Testis (tissue), 3 donors: ENCODE measurements around the gene GRK5. TPM values are rescaled to one million over a fixed set of nuclear protein-coding genes. Genes with fewer than 3 reads are reported as not detected.

Experiments
- DNase-seq: peaks from one replicate; pipeline ENCODE4 v3.0.0-alpha.2; 2019
- H3K27ac ChIP-seq, 2 donors: fragments of 200-600 bp; sonication (generic); one replicate each; pipeline ENCODE4 v1.5.1; 2019
- H3K27me3 ChIP-seq: fragments of 200-600 bp; sonication (generic); one replicate; pipeline ENCODE4 v1.5.1; 2019
- H3K36me3 ChIP-seq: fragments of 200-600 bp; sonication (generic); one replicate; pipeline ENCODE4 v1.5.1; 2017; ENCODE audit warnings: low read depth; ENCODE audit errors: missing control alignments
- H3K4me1 ChIP-seq: fragments of 200-600 bp; sonication (generic); one replicate; pipeline ENCODE4 v1.5.1; 2019
- H3K4me3 ChIP-seq, 2 donors: fragments of 200-600 bp; sonication (generic); one replicate each; pipeline ENCODE4 v1.5.1; 2017 to 2019
- H3K9me3 ChIP-seq: fragments of 200-600 bp; sonication (generic); one replicate; pipeline ENCODE4 v1.5.1; 2017
- POLR2A ChIP-seq: fragments of 450-650 bp; IDR thresholded peaks from one replicate; pipeline ENCODE4 v1.6.1; 2017; ENCODE audit warnings: antibody characterized with exemption, mild to moderate bottlenecking, moderate library complexity
- WGBS, 2 donors: methylation state at CpG; one replicate each; pipeline ENCODE4 v1.1.5; 2018; 5-methylcytosine and 5-hydroxymethylcytosine counted together
- intact Hi-C: fragments of 100-400 bp; cut with DNase I; formaldehyde crosslinking; loops from one replicate; pipeline ENCODE4 v1.15.1; 2023; ENCODE audit warnings: low total_unique reads
- polyA plus RNA-seq: library from polyadenylated mRNA; stranded (reverse); fragments of 350-450 nt; fragmentation: Illumina TruSeq; extraction: RNeasy Lipid Tissue Mini Kit (QIAGEN cat#74804); gene quantifications from one replicate; pipeline ENCODE4 v1.2.3, GENCODE V29; 2014; ENCODE audit warnings: low read depth, low replicate concordance; ENCODE audit not compliant: insufficient read depth
- total RNA-seq, 2 donors: library from RNA; depleted of rRNA; stranded (reverse); fragments of >200 nt; gene quantifications; one replicate each; pipeline ENCODE4 v1.2.3, GENCODE V29; 2016
- TF ChIP-seq, protein P1 (sequence below), 3 experiments: fragments of 450-650 bp in 2 of 3; fragments of 200-600 bp in 1 of 3; sonication (generic) in 1 of 3; IDR thresholded peaks; one replicate each; pipeline ENCODE4 v1.5.1; 2016 to 2019; ENCODE audit warnings: antibody characterized with exemption in 3 of 3, mild to moderate bottlenecking in 2 of 3, moderate library complexity in 1 of 3

The GRK5 gene
- total and polyA plus RNA-seq, 3 donors from 2014 or later: 4.5 to 10.3 (median 5.5) TPM

DNA sequence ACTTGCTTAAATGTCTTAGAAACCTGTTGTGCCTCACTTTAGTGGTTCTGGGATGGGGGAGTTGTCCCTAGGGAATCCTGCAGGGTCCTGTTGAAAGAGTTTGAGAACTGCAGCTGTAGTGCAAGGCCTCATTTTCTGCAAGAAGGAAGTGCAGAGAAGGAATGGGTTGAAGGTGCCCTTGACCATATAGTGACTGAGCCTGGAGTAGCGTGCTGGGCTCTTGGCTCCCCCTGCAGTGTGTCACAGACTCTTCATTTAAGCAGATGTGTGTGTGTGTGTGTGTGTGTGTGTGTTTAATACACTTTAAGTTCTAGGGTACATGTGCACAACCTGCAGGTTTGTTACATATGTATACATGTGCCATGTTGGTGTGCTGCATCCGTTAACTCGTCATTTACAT, 92.2 kb downstream of the GRK5 start:
- intact Hi-C loops: no loop called here
- Histone ChIP-seq H3K27ac (no peak overlapping the region), H3K36me3 (no peaks in the 10 kb centered on the region), H3K9me3 (no peaks in the 10 kb centered on the region), H3K27me3 (no peaks in the 10 kb centered on the region), H3K4me3 (no peak overlapping the region), H3K4me1 (no peaks in the 10 kb centered on the region)
- 81 to 85% methylated on average over 3 of the region's 3 CpGs for WGBS, 2 donors
- no peak for DNase-seq
- TF ChIP-seq POLR2A: no peak

DNA sequence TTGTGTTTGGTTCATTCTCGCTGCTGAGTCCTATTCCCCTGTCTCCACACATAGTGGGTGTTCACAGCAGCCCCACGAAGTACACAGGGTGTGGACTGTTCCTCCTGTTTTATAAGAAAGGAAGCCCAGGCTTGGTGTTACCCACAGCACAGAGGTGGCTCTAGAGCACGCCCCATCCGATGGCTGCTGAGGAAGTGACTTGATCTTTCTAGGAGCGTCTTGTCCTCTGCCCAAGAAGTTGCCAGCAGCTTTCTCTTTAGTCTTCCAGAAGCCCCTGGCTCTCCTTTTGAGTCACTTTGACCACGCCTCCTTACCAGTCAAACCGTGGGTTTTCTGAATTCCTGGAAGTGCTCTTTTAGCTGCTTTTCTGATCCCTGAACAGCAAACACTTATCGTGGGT, 94.0 kb downstream of the GRK5 start:
- Histone ChIP-seq H3K4me3 (no peak overlapping the region), H3K36me3 (no peaks in the 10 kb centered on the region), H3K9me3 (no peaks in the 10 kb centered on the region), H3K27me3 (no peaks in the 10 kb centered on the region), H3K27ac (peak overlapping the region in 1 of 2 donors; percentile 19), H3K4me1 (no peaks in the 10 kb centered on the region)
- intact Hi-C loops: no loop called here
- DNase-seq: no peak
- WGBS, 2 donors: 77 to 83% methylated on average over 4 to 8 of the region's 8 CpGs
- TF ChIP-seq, protein P1, sequence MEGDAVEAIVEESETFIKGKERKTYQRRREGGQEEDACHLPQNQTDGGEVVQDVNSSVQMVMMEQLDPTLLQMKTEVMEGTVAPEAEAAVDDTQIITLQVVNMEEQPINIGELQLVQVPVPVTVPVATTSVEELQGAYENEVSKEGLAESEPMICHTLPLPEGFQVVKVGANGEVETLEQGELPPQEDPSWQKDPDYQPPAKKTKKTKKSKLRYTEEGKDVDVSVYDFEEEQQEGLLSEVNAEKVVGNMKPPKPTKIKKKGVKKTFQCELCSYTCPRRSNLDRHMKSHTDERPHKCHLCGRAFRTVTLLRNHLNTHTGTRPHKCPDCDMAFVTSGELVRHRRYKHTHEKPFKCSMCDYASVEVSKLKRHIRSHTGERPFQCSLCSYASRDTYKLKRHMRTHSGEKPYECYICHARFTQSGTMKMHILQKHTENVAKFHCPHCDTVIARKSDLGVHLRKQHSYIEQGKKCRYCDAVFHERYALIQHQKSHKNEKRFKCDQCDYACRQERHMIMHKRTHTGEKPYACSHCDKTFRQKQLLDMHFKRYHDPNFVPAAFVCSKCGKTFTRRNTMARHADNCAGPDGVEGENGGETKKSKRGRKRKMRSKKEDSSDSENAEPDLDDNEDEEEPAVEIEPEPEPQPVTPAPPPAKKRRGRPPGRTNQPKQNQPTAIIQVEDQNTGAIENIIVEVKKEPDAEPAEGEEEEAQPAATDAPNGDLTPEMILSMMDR (IDR thresholded peaks at IDR 0.05): no peak
- TF ChIP-seq POLR2A: no peak

GRCh38 chr10:119302172-119302571, 94.8 kb downstream of the GRK5 start:
- intact Hi-C loops: no loop called here

DNA sequence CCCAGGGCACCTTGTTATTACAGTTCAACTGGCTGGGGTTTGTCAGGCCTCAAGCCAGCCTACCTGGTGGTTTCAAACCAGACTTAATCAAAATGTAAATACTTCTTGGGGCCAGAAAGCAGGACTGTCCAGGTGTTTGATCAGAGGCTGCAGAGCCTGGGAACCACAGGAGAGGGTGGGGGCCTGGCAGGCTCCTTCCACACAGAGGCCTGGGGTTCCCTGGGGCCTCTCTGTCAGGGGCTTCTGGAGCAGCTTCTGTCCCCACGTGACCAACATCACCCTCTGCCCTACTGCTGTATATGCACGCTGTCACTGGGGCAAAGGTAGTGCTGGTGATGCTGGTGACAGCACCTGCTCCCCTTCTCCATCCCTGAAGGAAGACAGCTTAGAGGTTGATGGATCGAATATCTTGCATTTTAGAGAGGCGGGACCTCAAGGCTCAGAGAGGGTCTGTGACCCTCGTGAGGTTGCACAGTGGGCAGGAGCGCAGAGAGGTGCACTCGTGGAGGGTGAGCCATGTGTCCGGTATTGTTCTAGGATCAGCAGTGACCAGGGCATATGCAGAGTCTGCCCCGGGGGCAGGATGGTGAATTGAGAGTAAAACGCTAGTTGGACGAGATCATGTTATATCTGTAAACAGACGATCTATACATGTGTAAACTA, 95.4 kb downstream of the GRK5 start:
- Histone ChIP-seq H3K4me3 (no peak overlapping the region), H3K9me3 (no peaks in the 10 kb centered on the region), H3K36me3 (no peaks in the 10 kb centered on the region), H3K27me3 (no peaks in the 10 kb centered on the region), H3K4me1 (no peaks in the 10 kb centered on the region), H3K27ac (no peak overlapping the region)
- WGBS, 2 donors: 83 to 88% methylated on average over 11 to 12 of the region's 12 CpGs
- TF ChIP-seq, protein P1 (IDR thresholded peaks at IDR 0.05): no peak
- TF ChIP-seq POLR2A: no peak
- DNase-seq: no peak
- intact Hi-C loops: no loop called here

More at GRCh38 chr10:119302172-119302571, 94.8 kb downstream of the GRK5 start:
- Histone ChIP-seq H3K36me3 (no peaks in the 10 kb centered on the region), H3K9me3 (no peaks in the 10 kb centered on the region), H3K4me1 (no peaks in the 10 kb centered on the region), H3K4me3 (no peak overlapping the region), H3K27ac (no peak overlapping the region), H3K27me3 (no peaks in the 10 kb centered on the region)
- 61 to 67% methylated on average over 1 to 3 of the region's 3 CpGs for WGBS, 2 donors
- TF ChIP-seq POLR2A: no peak
- TF ChIP-seq, protein P1 (IDR thresholded peaks at IDR 0.05): no peak
- DNase-seq: no peak

DNA sequence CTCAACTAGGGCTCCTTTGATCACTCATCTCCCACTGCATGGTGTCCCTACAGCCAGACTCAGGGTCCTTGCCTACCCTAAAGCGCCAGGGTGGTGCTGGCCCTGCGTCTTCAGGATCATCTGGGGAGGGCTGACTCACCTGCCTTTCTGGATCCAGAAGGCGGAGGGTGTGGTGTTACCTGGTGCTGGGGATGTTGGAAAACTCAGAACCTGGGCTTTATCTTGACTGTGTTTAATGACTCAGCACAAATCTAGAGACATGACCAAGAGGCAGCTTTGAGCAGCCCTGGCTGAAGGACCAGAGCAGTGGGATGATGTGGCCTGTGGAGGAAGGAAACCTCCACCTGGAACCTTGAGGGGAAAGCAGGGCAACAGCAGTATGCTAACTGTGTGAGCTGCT, 96.5 kb downstream of the GRK5 start:
- H3K4me1 ChIP-seq: no peaks in the 10 kb centered on the region
- TF ChIP-seq, protein P1 (IDR thresholded peaks at IDR 0.05): no peak
- no peak for TF ChIP-seq POLR2A
- intact Hi-C loops: no loop called here
- no peaks in the 10 kb centered on the region for H3K27me3 ChIP-seq
- no peak overlapping the region for H3K4me3 ChIP-seq
- H3K9me3 ChIP-seq: no peaks in the 10 kb centered on the region
- DNase-seq: no peak
- H3K27ac ChIP-seq: no peak overlapping the region
- no peaks in the 10 kb centered on the region for H3K36me3 ChIP-seq
- WGBS, 2 donors: 97 to 100% methylated on average over 1 to 3 of the region's 3 CpGs
